HG03159 (cell line): Measurements from ENCODE around the gene KRTAP4-1.
"Not testable (repeated sequence)": the region's sequence is repeated elsewhere in the genome, so short reads cannot be mapped to it uniquely, and the experiment has no call there.

Experiments used
- ATAC-seq: cut with Tn5 transposase; IDR thresholded peaks from one replicate; pipeline ENCODE4 v1.9.1; 2021; ENCODE audit warnings: mild to moderate bottlenecking, moderate library complexity; ENCODE audit not compliant: unreplicated experiment

KRTAP4-1 gene

GRCh38 chr17:41176744-41177387, 7.8 kb downstream of the KRTAP4-1 start:
- no peak for ATAC-seq

- no peak for ATAC-seq
Observed at GRCh38 chr17:41171886-41172285, 12.8 kb downstream of the KRTAP4-1 start.

- no peak for ATAC-seq
Observed at GRCh38 chr17:41168121-41168520, 16.6 kb downstream of the KRTAP4-1 start, which contains the start of gene KRTAP4-3. Gene KRTAP4-3 (minus strand): TSS chr17:41168221. CDS start chr17:41168172, 49 bp downstream.

- ATAC-seq = no peak
Observed at GRCh38 chr17:41167561-41167960, 17.1 kb downstream of the KRTAP4-1 start.

- no peak for ATAC-seq
Observed at GRCh38 chr17:41163828-41164227, 20.9 kb downstream of the KRTAP4-1 start.

GRCh38 chr17:41160648-41161047, 24.1 kb downstream of the KRTAP4-1 start, which contains the start of gene KRTAP4-4:
Gene KRTAP4-4 (minus strand): TSS chr17:41160748. CDS start chr17:41160691, 57 bp downstream.
- ATAC-seq = no peak

- not testable (repeated sequence) for ATAC-seq
Observed at GRCh38 chr17:41160190-41160589, 24.5 kb downstream of the KRTAP4-1 start.

- ATAC-seq = no peak
Observed at GRCh38 chr17:41153856-41154255, 30.9 kb downstream of the KRTAP4-1 start.

- ATAC-seq = no peak
Observed at GRCh38 chr17:41151525-41151924, 33.2 kb downstream of the KRTAP4-1 start.

- no peak for ATAC-seq
Observed at GRCh38 chr17:41150026-41150425, 34.7 kb downstream of the KRTAP4-1 start.

GRCh38 chr17:41149652-41149985, 35.1 kb downstream of the KRTAP4-1 start, which contains the start of gene KRTAP4-5:
Gene KRTAP4-5 (minus strand): TSS chr17:41149825. CDS start chr17:41149767, 58 bp downstream.
- ATAC-seq = no peak

- not testable (repeated sequence) for ATAC-seq
Observed at GRCh38 chr17:41148971-41149651, 35.6 kb downstream of the KRTAP4-1 start.

GRCh38 chr17:41147531-41148204, 37.0 kb downstream of the KRTAP4-1 start:
- no peak for ATAC-seq

GRCh38 chr17:41145261-41145660, 39.5 kb downstream of the KRTAP4-1 start:
- no peak for ATAC-seq

- no peak for ATAC-seq
Observed at GRCh38 chr17:41144846-41145245, 39.9 kb downstream of the KRTAP4-1 start.

- no peak for ATAC-seq
Observed at GRCh38 chr17:41141361-41141760, 43.4 kb downstream of the KRTAP4-1 start.

- ATAC-seq = no peak
Observed at GRCh38 chr17:41140360-41141131, 44.2 kb downstream of the KRTAP4-1 start, which contains the start of gene KRTAP4-6. Gene KRTAP4-6 (minus strand): TSS chr17:41140544. CDS start chr17:41140487, 57 bp downstream.

- not testable (repeated sequence) for ATAC-seq
Observed at GRCh38 chr17:41139865-41140264, 44.8 kb downstream of the KRTAP4-1 start.
